SK-N-SH (cell line): Measurements from ENCODE around the gene ZSWIM5. TPM values are rescaled to one million over a fixed set of nuclear protein-coding genes. Genes with fewer than 3 reads are reported as not detected.

Experiments
- CTCF ChIA-PET: fragments of 300-600, 350-600 bp; formaldehyde crosslinking; extraction: SDS; loops from one replicate; lab custom pipeline; 2021; lab: Yijun Ruan, JAX
- POLR2A ChIA-PET: fragments of 350-600 bp; sonication (Branson Sonifier 250); formaldehyde crosslinking; extraction: SDS; loops from one replicate; lab custom pipeline; 2020; ENCODE audit warnings: antibody characterized with exemption, inconsistent platforms; lab: Yijun Ruan, JAX
- DNase-seq: peaks from one replicate; pipeline ENCODE4 v3.0.0; 2012
- H2AFZ ChIP-seq: fragments of 200-600 bp; sonication (generic); 2 replicates; pipeline ENCODE4 v1.8.1; 2016; ENCODE audit warnings: antibody characterized with exemption, mild to moderate bottlenecking, low read depth
- H3F3A ChIP-seq: fragments of 200-600 bp; sonication (generic); replicated peaks from 2 replicates; pipeline ENCODE3; 2016; ENCODE audit warnings: antibody characterized with exemption, mild to moderate bottlenecking; ENCODE audit not compliant: insufficient read depth
- H3K27ac ChIP-seq, 2 experiments: fragments of 200-500 bp in 1 of 2; fragments of 200-600 bp in 1 of 2; sonication (Bioruptor generic) in 1 of 2; sonication (generic), shearing (Covaris generic) in 1 of 2; 2 replicates each; pipeline versions ENCODE4 v1.5.1 to v1.6.1; 2014 to 2016; ENCODE audit warnings: low read depth in 2 of 2, inconsistent platforms in 1 of 2, low read length in 1 of 2, mild to moderate bottlenecking in 1 of 2, mixed read lengths in 1 of 2
- H3K27me3 ChIP-seq: fragments of 200-600 bp; sonication (generic), shearing (Covaris generic); 2 replicates; pipeline ENCODE4 v1.6.1; 2016; ENCODE audit warnings: mixed run types; ENCODE audit not compliant: insufficient read depth
- H3K36me3 ChIP-seq, 2 experiments: fragments of 200-500 bp in 1 of 2; fragments of 200-600 bp in 1 of 2; sonication (Bioruptor generic) in 1 of 2; sonication (generic) in 1 of 2; replicated peaks in 1 of 2; 2 replicates each; pipeline versions ENCODE3 to v1.5.1; 2014 to 2016; ENCODE audit warnings: low read length in 1 of 2, mild to moderate bottlenecking in 1 of 2; ENCODE audit not compliant: insufficient read depth in 2 of 2, control insufficient read depth in 1 of 2
- H3K4me1 ChIP-seq, 2 experiments: fragments of 200-500 bp in 1 of 2; fragments of 200-600 bp in 1 of 2; sonication (Bioruptor generic) in 1 of 2; sonication (generic), shearing (Covaris generic) in 1 of 2; 2 replicates each; pipeline versions ENCODE4 v1.5.1 to v1.6.1; 2014 to 2016; ENCODE audit warnings: low read depth in 1 of 2, low read length in 1 of 2, mixed run types in 1 of 2; ENCODE audit not compliant: insufficient read depth in 2 of 2, control insufficient read depth in 1 of 2
- H3K4me2 ChIP-seq: fragments of 200-600 bp; sonication (generic), shearing (Covaris generic); 2 replicates; pipeline ENCODE4 v1.6.1; 2017; ENCODE audit warnings: mixed run types
- H3K4me3 ChIP-seq, 2 experiments: fragments of 200-500 bp in 1 of 2; fragments of 200-600 bp in 1 of 2; sonication (Bioruptor generic) in 1 of 2; sonication (generic), shearing (Covaris generic) in 1 of 2; 2 replicates each; pipeline versions ENCODE4 v1.5.1 to v1.8.1; 2014 to 2016; ENCODE audit warnings: low read depth in 2 of 2, inconsistent platforms in 1 of 2, low read length in 1 of 2, mild to moderate bottlenecking in 1 of 2, mixed read lengths in 1 of 2, moderate library complexity in 1 of 2
- H3K79me2 ChIP-seq: fragments of 200-600 bp; sonication (generic); 2 replicates; pipeline ENCODE4 v1.8.1; 2017; ENCODE audit warnings: mild to moderate bottlenecking; ENCODE audit not compliant: insufficient read depth
- H3K9ac ChIP-seq: fragments of 200-600 bp; sonication (generic); 2 replicates; pipeline ENCODE4 v1.6.1; 2017; ENCODE audit warnings: mixed run types
- H3K9me2 ChIP-seq: fragments of 200-600 bp; sonication (generic); 2 replicates; pipeline ENCODE4 v1.6.1; 2017; ENCODE audit warnings: mixed run types
- H3K9me3 ChIP-seq: fragments of 200-600 bp; sonication (generic); 2 replicates; pipeline ENCODE4 v1.6.1; 2017; ENCODE audit warnings: mixed run types, mild to moderate bottlenecking, moderate library complexity
- H4K20me1 ChIP-seq: fragments of 200-600 bp; sonication (generic); 2 replicates; pipeline ENCODE4 v1.6.1; 2017; ENCODE audit warnings: mild to moderate bottlenecking, mixed run types; ENCODE audit not compliant: insufficient read depth
- CHD2 ChIP-seq: fragments of 150-350 bp; IDR thresholded peaks from 2 replicates; pipeline ENCODE4 v1.6.1; 2018; ENCODE audit warnings: low read length; ENCODE audit not compliant: partially characterized antibody
- ELF1 ChIP-seq: IDR thresholded peaks from 2 replicates; pipeline ENCODE4 v1.4.0; 2012
- FOSL2 ChIP-seq: IDR thresholded peaks from 2 replicates; pipeline ENCODE4 v1.4.0; 2012; ENCODE audit warnings: low read depth, mild to moderate bottlenecking, moderate library complexity, borderline replicate concordance
- FOXJ3 ChIP-seq: sonication (generic); formaldehyde crosslinking; IDR thresholded peaks from 2 replicates; pipeline ENCODE4 v1.5.1; 2020; ENCODE audit warnings: mild to moderate bottlenecking, missing genetic modification reagents
- FOXM1 ChIP-seq: IDR thresholded peaks from 2 replicates; pipeline ENCODE4 v1.4.0; 2012; ENCODE audit warnings: low read depth, mild to moderate bottlenecking
- GATA2 ChIP-seq: sonication (generic); formaldehyde crosslinking; IDR thresholded peaks from 2 replicates; pipeline ENCODE4 v1.5.0; 2020; ENCODE audit warnings: mild to moderate bottlenecking, missing genetic modification reagents
- MXI1 ChIP-seq: IDR thresholded peaks from 2 replicates; pipeline ENCODE4 v1.6.1; 2012; ENCODE audit warnings: mild to moderate bottlenecking, low read depth, low read length, improper control_type of control experiment
- NFIC ChIP-seq: IDR thresholded peaks from 2 replicates; pipeline ENCODE4 v1.4.0; 2012; ENCODE audit warnings: borderline replicate concordance
- POLR2AphosphoS5 ChIP-seq: IDR thresholded peaks from 2 replicates; pipeline ENCODE4 v1.6.1; 2012; ENCODE audit warnings: low read depth, low read length
- RAD21 ChIP-seq: IDR thresholded peaks from 2 replicates; pipeline ENCODE4 v1.6.1; 2012; ENCODE audit warnings: mild to moderate bottlenecking, low read length
- RCOR1 ChIP-seq: fragments of 150-350 bp; IDR thresholded peaks from 2 replicates; pipeline ENCODE4 v1.6.1; 2017; ENCODE audit warnings: antibody characterized with exemption, low read length
- RFX5 ChIP-seq: IDR thresholded peaks from 2 replicates; pipeline ENCODE4 v1.6.1; 2012; ENCODE audit warnings: mild to moderate bottlenecking, improper control_type of control experiment, low read length
- RXRA ChIP-seq: IDR thresholded peaks from 2 replicates; pipeline ENCODE4 v1.4.0; 2012; ENCODE audit warnings: low read depth, mild to moderate bottlenecking, borderline replicate concordance
- SMC3 ChIP-seq: IDR thresholded peaks from 2 replicates; pipeline ENCODE4 v1.6.1; 2012; ENCODE audit warnings: low read depth, low read length, improper control_type of control experiment
- TAF1 ChIP-seq: IDR thresholded peaks from 2 replicates; pipeline ENCODE4 v1.6.1; 2012; ENCODE audit warnings: low read depth, mild to moderate bottlenecking, low read length, moderate library complexity, borderline replicate concordance
- TCF12 ChIP-seq: IDR thresholded peaks from 2 replicates; pipeline ENCODE4 v1.4.0; 2012
- TEAD4 ChIP-seq: IDR thresholded peaks from 2 replicates; pipeline ENCODE4 v1.4.0; 2012; ENCODE audit warnings: mild to moderate bottlenecking, borderline replicate concordance; ENCODE audit not compliant: insufficient read depth
- YY1 ChIP-seq: IDR thresholded peaks from 2 replicates; pipeline ENCODE4 v1.4.0; 2012; ENCODE audit warnings: low read depth, mild to moderate bottlenecking
- WGBS: methylation state at CpG from one replicate; pipeline ENCODE4 v1.1.6; 2017; ENCODE audit warnings: low lambda C conversion rate; 5-methylcytosine and 5-hydroxymethylcytosine counted together
- polyA plus RNA-seq, 3 experiments: library from polyadenylated mRNA; depleted of rRNA; stranded (reverse); fragments of >200 nt; gene quantifications; 2 replicates each; pipeline ENCODE4 v1.2.3, GENCODE V29; 2012
- TF ChIP-seq, protein P1 (sequence below): fragments of 200-600 bp; sonication (generic); IDR thresholded peaks from 2 replicates; pipeline ENCODE4 v1.6.1; 2017; ENCODE audit warnings: antibody characterized with exemption, mild to moderate bottlenecking, moderate library complexity
- TF ChIP-seq, protein P2 (sequence below): fragments of 150-350 bp; IDR thresholded peaks from 2 replicates; pipeline ENCODE4 v1.6.1; 2017; ENCODE audit warnings: antibody characterized with exemption, low read length, low read depth, borderline replicate concordance
- TF ChIP-seq, protein P3 (sequence below): IDR thresholded peaks from 2 replicates; pipeline ENCODE4; 2012
- TF ChIP-seq, protein P4 (sequence below): fragments of 150-350 bp; IDR thresholded peaks from 2 replicates; pipeline ENCODE4 v1.6.1; 2016; ENCODE audit warnings: mild to moderate bottlenecking, low read depth, low read length
- TF ChIP-seq, protein P5 (sequence below): IDR thresholded peaks from 2 replicates; pipeline ENCODE4 v1.4.0; 2012; ENCODE audit warnings: low read depth, borderline replicate concordance

The ZSWIM5 gene
- polyA plus RNA-seq, 1 of the 3 experiments (the other 2 are of a cell fraction) = 0.07 TPM

DNA sequence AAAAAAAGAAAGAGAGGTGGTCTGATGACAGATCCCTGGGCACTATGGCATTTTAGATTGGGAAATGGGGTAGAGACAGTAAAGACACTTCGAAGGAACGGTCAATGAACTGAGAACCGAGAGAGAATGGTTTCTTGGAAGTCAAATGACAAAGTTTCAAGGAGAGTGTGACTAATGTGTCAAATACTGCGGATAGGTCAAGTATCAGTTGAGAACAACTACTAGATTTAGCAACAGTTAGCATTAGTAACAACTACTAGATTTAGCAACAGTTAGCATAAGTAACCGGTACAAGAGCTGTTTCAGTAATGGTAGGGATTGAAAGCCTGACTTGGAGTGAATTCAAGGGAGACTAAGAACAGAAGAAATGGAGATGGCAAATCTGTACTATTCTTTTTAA, 159.4 kb downstream of the ZSWIM5 start:
- CTCF ChIA-PET = no interaction called here
- H3K27me3 ChIP-seq = no peaks in the 10 kb centered on the region

DNA sequence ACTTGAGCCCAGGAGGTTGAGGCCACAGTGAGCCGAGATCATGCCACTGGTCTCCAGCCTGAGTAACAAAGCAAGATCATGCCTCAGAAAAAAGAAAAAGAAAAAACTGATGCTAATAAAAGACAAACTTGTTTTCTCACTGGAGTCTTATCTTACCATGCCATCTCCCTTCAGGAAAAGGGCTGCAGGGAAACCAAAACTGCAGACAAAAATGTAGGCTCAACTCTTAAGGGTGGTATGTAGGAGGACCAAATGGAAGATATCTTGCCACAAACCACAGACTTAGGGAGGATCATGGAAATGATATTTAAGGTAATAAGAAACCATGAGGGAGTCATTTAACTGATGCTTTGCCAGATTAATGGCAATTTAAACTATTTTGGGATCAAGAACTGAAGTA, 161.5 kb downstream of the ZSWIM5 start:
- H3K4me3 ChIP-seq = no peak overlapping the region
- no peaks in the 10 kb centered on the region for H3K27me3 ChIP-seq
- TF ChIP-seq FOXJ3 (CRISPR knock-in tag) = no peak
- no peak for TF ChIP-seq SMC3
- TF ChIP-seq NFIC = no peak
- TF ChIP-seq POLR2AphosphoS5 = no peak
- no peak for TF ChIP-seq TCF12
- TF ChIP-seq RXRA = no peak
- TF ChIP-seq, protein P1, sequence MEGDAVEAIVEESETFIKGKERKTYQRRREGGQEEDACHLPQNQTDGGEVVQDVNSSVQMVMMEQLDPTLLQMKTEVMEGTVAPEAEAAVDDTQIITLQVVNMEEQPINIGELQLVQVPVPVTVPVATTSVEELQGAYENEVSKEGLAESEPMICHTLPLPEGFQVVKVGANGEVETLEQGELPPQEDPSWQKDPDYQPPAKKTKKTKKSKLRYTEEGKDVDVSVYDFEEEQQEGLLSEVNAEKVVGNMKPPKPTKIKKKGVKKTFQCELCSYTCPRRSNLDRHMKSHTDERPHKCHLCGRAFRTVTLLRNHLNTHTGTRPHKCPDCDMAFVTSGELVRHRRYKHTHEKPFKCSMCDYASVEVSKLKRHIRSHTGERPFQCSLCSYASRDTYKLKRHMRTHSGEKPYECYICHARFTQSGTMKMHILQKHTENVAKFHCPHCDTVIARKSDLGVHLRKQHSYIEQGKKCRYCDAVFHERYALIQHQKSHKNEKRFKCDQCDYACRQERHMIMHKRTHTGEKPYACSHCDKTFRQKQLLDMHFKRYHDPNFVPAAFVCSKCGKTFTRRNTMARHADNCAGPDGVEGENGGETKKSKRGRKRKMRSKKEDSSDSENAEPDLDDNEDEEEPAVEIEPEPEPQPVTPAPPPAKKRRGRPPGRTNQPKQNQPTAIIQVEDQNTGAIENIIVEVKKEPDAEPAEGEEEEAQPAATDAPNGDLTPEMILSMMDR = no peak
- TF ChIP-seq GATA2 (CRISPR knock-in tag) = no peak
- TF ChIP-seq, protein P2, sequence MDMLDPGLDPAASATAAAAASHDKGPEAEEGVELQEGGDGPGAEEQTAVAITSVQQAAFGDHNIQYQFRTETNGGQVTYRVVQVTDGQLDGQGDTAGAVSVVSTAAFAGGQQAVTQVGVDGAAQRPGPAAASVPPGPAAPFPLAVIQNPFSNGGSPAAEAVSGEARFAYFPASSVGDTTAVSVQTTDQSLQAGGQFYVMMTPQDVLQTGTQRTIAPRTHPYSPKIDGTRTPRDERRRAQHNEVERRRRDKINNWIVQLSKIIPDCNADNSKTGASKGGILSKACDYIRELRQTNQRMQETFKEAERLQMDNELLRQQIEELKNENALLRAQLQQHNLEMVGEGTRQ = no peak
- TF ChIP-seq ELF1 = no peak
- TF ChIP-seq RAD21 = no peak
- TF ChIP-seq, protein P3, sequence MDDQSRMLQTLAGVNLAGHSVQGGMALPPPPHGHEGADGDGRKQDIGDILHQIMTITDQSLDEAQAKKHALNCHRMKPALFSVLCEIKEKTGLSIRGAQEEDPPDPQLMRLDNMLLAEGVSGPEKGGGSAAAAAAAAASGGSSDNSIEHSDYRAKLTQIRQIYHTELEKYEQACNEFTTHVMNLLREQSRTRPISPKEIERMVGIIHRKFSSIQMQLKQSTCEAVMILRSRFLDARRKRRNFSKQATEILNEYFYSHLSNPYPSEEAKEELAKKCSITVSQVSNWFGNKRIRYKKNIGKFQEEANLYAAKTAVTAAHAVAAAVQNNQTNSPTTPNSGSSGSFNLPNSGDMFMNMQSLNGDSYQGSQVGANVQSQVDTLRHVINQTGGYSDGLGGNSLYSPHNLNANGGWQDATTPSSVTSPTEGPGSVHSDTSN = no peak
- TF ChIP-seq RCOR1 = no peak
- TF ChIP-seq TAF1 = no peak
- no peak for TF ChIP-seq CHD2
- no peak for TF ChIP-seq TEAD4
- TF ChIP-seq, protein P4, sequence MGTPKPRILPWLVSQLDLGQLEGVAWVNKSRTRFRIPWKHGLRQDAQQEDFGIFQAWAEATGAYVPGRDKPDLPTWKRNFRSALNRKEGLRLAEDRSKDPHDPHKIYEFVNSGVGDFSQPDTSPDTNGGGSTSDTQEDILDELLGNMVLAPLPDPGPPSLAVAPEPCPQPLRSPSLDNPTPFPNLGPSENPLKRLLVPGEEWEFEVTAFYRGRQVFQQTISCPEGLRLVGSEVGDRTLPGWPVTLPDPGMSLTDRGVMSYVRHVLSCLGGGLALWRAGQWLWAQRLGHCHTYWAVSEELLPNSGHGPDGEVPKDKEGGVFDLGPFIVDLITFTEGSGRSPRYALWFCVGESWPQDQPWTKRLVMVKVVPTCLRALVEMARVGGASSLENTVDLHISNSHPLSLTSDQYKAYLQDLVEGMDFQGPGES = no peak
- no peak for TF ChIP-seq YY1
- TF ChIP-seq, protein P5, sequence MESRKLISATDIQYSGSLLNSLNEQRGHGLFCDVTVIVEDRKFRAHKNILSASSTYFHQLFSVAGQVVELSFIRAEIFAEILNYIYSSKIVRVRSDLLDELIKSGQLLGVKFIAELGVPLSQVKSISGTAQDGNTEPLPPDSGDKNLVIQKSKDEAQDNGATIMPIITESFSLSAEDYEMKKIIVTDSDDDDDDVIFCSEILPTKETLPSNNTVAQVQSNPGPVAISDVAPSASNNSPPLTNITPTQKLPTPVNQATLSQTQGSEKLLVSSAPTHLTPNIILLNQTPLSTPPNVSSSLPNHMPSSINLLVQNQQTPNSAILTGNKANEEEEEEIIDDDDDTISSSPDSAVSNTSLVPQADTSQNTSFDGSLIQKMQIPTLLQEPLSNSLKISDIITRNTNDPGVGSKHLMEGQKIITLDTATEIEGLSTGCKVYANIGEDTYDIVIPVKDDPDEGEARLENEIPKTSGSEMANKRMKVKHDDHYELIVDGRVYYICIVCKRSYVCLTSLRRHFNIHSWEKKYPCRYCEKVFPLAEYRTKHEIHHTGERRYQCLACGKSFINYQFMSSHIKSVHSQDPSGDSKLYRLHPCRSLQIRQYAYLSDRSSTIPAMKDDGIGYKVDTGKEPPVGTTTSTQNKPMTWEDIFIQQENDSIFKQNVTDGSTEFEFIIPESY = no peak
- no peaks in the 10 kb centered on the region for H3K9me3 ChIP-seq
- no peak for DNase-seq
- no peaks in the 10 kb centered on the region for H3F3A ChIP-seq
- no peaks in the 10 kb centered on the region for H3K36me3 ChIP-seq
- ChIA-PET POLR2A (no interaction called here), CTCF (interaction anchor here (0.6 kb wide), 1 partner anchor 30 kb away, joined by 3 read pairs; no protein-coding TSS in a partner anchor)
- 75% methylated on average over 1 of the region's 1 CpG for WGBS
- H3K4me2 ChIP-seq = no peak overlapping the region
- no peak overlapping the region for H3K9ac ChIP-seq
- H3K9me2 ChIP-seq = no peaks in the 10 kb centered on the region
- no peaks in the 10 kb centered on the region for H3K79me2 ChIP-seq
- no peaks in the 10 kb centered on the region for H3K4me1 ChIP-seq
- no peak overlapping the region for H2AFZ ChIP-seq
- no peak overlapping the region for H3K27ac ChIP-seq
- H4K20me1 ChIP-seq = no peaks in the 10 kb centered on the region

More for the DNA sequence above, 159.4 kb downstream of the ZSWIM5 start:
- Histone ChIP-seq H3K36me3 (no peaks in the 10 kb centered on the region), H3K4me2 (no peak overlapping the region), H3K9ac (no peak overlapping the region), H3K79me2 (no peaks in the 10 kb centered on the region), H3K9me2 (no peaks in the 10 kb centered on the region), H4K20me1 (no peaks in the 10 kb centered on the region), H3K4me1 (peaks cover 0 to 2% of the 10 kb centered on the region in 2 experiments; a peak in 2 of 4 replicates), H3K9me3 (no peaks in the 10 kb centered on the region), H2AFZ (no peak overlapping the region), H3F3A (no peaks in the 10 kb centered on the region), H3K4me3 (no peak overlapping the region), H3K27ac (no peak overlapping the region)
- TF ChIP-seq FOSL2 (no peak), MXI1 (no peak), TEAD4 (no peak), RFX5 (no peak), FOXM1 (no peak)
- DNase-seq = no peak
- 76% methylated on average over 5 of the region's 5 CpGs for whole genome bisulfite sequencing
- POLR2A ChIA-PET = no interaction called here
